K562 (cell line): ENCODE data around the gene SLC29A4. TPM values are rescaled to one million over a fixed set of nuclear protein-coding genes. Genes with fewer than 3 reads are reported as not detected.

Experiments used
- ATAC-seq: fragments of 200-7000 bp; cut with Tn5 transposase; 3 replicates; pipeline ENCODE4 v1.9.1; 2020; ENCODE audit warnings: moderate library complexity
- BruUV-seq: library from RNA; stranded (reverse); fragments of 400-500 nt; replicated peaks from 2 replicates; lab custom pipeline; 2021; lab: Mats Ljungman, UMichigan
- CTCF ChIA-PET: fragments of 300-600 bp; formaldehyde crosslinking; extraction: SDS; loops from one replicate; lab custom pipeline; 2021; ENCODE audit warnings: low intra/inter-chr PET ratio; lab: Yijun Ruan, JAX
- POLR2A ChIA-PET: fragments of 300-600, 350-650 bp; sonication (Branson Sonifier 250); formaldehyde crosslinking; extraction: SDS; loops from one replicate; lab custom pipeline; 2021; ENCODE audit warnings: antibody characterized with exemption, inconsistent platforms; lab: Yijun Ruan, JAX
- DNase-seq, 4 experiments: peaks; one replicate each; pipeline versions ENCODE4 v3.0.0 to v3.0.0-alpha.2; 2011 to 2018; ENCODE audit warnings: low spot score in 3 of 4, mixed read lengths in 3 of 4; ENCODE audit errors: extremely low read depth in 1 of 4
- FAIRE-seq: peaks from 2 replicates; lab custom pipeline; 2011; peaks lifted over from hg19 to GRCh38; lab: Jason Lieb, UNC
- H2AFZ ChIP-seq: 2 replicates; pipeline ENCODE4 v1.6.0; 2011; ENCODE audit warnings: low read depth, low read length, control low read depth, inconsistent platforms
- H3K27ac ChIP-seq: fragments of 200-600 bp; 3 replicates; pipeline ENCODE4 v1.8.0; 2011; ENCODE audit warnings: low read depth, mild to moderate bottlenecking, control low read depth, inconsistent platforms, low read length, moderate library complexity, mixed read lengths; ENCODE audit errors: extremely low read depth
- H3K27me3 ChIP-seq, 2 experiments: fragments of 300-600 bp in 1 of 2; 2 replicates in 1 of 2; 3 replicates in 1 of 2; pipeline versions ENCODE4 v1.6.0 to v1.8.0; 2011; ENCODE audit warnings: inconsistent platforms in 2 of 2, low read length in 2 of 2, mild to moderate bottlenecking in 1 of 2, mixed read lengths in 1 of 2, moderate library complexity in 1 of 2; ENCODE audit not compliant: control insufficient read depth in 2 of 2, insufficient read depth in 2 of 2
- H3K36me3 ChIP-seq: fragments of 300-600 bp; 3 replicates; pipeline ENCODE4 v1.8.0; 2011; ENCODE audit warnings: mild to moderate bottlenecking, low read length, inconsistent platforms; ENCODE audit not compliant: control insufficient read depth, insufficient read depth
- H3K4me1 ChIP-seq, 2 experiments: fragments of 200-600 bp in 1 of 2; replicated peaks in 1 of 2; 2 replicates in 1 of 2; 3 replicates in 1 of 2; pipeline versions ENCODE4 v1.5.1 to v1.8.0; 2011; ENCODE audit warnings: inconsistent platforms in 2 of 2, low read length in 2 of 2, mild to moderate bottlenecking in 1 of 2, mixed read lengths in 1 of 2, moderate library complexity in 1 of 2; ENCODE audit not compliant: control insufficient read depth in 2 of 2, insufficient read depth in 2 of 2
- H3K4me2 ChIP-seq: 2 replicates; pipeline ENCODE4 v1.6.1; 2011; ENCODE audit warnings: low read length, control low read depth, inconsistent platforms, mixed read lengths; ENCODE audit not compliant: insufficient read depth
- H3K4me3 ChIP-seq: fragments of 200-600 bp; sonication (generic), shearing (Covaris generic); 2 replicates; pipeline ENCODE4 v1.5.1; 2016; ENCODE audit warnings: control low read depth, inconsistent platforms
- H3K79me2 ChIP-seq: fragments of 200-600 bp; 3 replicates; pipeline ENCODE4 v1.8.0; 2011; ENCODE audit warnings: low read length, inconsistent platforms; ENCODE audit not compliant: control insufficient read depth, insufficient read depth
- H3K9ac ChIP-seq, 2 experiments: 2 replicates each; pipeline versions ENCODE4 v1.6.0 to v1.6.1; 2011; ENCODE audit warnings: low read depth in 2 of 2, low read length in 2 of 2, control low read depth in 1 of 2, inconsistent platforms in 1 of 2, mild to moderate bottlenecking in 1 of 2, mixed read lengths in 1 of 2; ENCODE audit not compliant: insufficient read depth in 1 of 2
- H3K9me1 ChIP-seq: one replicate; pipeline ENCODE4 v1.6.0; 2011; ENCODE audit warnings: inconsistent platforms, mild to moderate bottlenecking, low read length, moderate library complexity; ENCODE audit not compliant: control insufficient read depth, insufficient read depth
- H3K9me3 ChIP-seq: replicated peaks from 2 replicates; pipeline ENCODE4 v1.5.1; 2011; ENCODE audit warnings: low read depth, low read length, inconsistent platforms; ENCODE audit not compliant: control insufficient read depth, insufficient read depth
- H4K20me1 ChIP-seq: replicated peaks from 2 replicates; pipeline ENCODE4 v1.6.1; 2011; ENCODE audit warnings: low read length, inconsistent platforms, mixed read lengths; ENCODE audit not compliant: control insufficient read depth, insufficient read depth
- PHB ChIP-seq: fragments of 250-450 bp; sonication (Bioruptor Pico); IDR thresholded peaks from 2 replicates; pipeline ENCODE4 v1.5.0; 2021
- ZNF12 ChIP-seq: sonication (generic); formaldehyde crosslinking; IDR thresholded peaks from 2 replicates; pipeline ENCODE4 v1.4.0; 2020; ENCODE audit warnings: mild to moderate bottlenecking, missing genetic modification reagents
- WGBS: fragments of 100-300 bp; shearing (Covaris generic); methylation state at CpG from one replicate; pipeline ENCODE4 v1.1.6; 2016; ENCODE audit warnings: low coverage, mixed read lengths; ENCODE audit not compliant: insufficient coverage; ENCODE audit errors: missing lambda C conversion rate; 5-methylcytosine and 5-hydroxymethylcytosine counted together
- in situ Hi-C: fragments of 300-500 bp; cut with MboI; formaldehyde crosslinking; loops from 4 replicates; pipeline ENCODE4 v1.15.0; 2018; ENCODE audit warnings: inconsistent platforms, mixed read lengths
- intact Hi-C: fragments of 100-400 bp; cut with micrococcal nuclease; formaldehyde crosslinking; loops from 2 replicates; pipeline ENCODE4 v1.14.2; 2022
- polyA plus RNA-seq, 8 experiments: library from polyadenylated mRNA; depleted of rRNA in 4 of 8; stranded (reverse) in 5 of 8; unstranded in 3 of 8; fragments of >200 nt; fragmentation: Nextera tagmentation in 2 of 8; fragmentation: Illumina TruSeq in 1 of 8; extraction: Ambion mirVana in 2 of 8; extraction: Trizol in 1 of 8; gene quantifications; 2 replicates each; pipeline versions ENCODE4 v1.2.1 to v1.2.3, GENCODE V29; 2011 to 2014; ENCODE audit warnings: inconsistent platforms in 1 of 8, missing spikeins in 1 of 8
- total RNA-seq, 7 experiments: library from RNA; depleted of rRNA in 6 of 7; stranded (reverse); fragments of >200 nt in 6 of 7; fragmentation: Illumina TruSeq in 2 of 7; extraction: Trizol in 2 of 7; gene quantifications; 2 replicates each; pipeline versions ENCODE4 v1.2.1 to v1.2.3, GENCODE V29; 2011 to 2021; ENCODE audit warnings: low replicate concordance in 1 of 7

The SLC29A4 gene
- total and polyA plus RNA-seq, 9 of the 15 experiments (the other 6 are each of a cell fraction or from before 2014, with no cell fraction given) = 0.01 to 1.2 (median 0.37) TPM

DNA sequence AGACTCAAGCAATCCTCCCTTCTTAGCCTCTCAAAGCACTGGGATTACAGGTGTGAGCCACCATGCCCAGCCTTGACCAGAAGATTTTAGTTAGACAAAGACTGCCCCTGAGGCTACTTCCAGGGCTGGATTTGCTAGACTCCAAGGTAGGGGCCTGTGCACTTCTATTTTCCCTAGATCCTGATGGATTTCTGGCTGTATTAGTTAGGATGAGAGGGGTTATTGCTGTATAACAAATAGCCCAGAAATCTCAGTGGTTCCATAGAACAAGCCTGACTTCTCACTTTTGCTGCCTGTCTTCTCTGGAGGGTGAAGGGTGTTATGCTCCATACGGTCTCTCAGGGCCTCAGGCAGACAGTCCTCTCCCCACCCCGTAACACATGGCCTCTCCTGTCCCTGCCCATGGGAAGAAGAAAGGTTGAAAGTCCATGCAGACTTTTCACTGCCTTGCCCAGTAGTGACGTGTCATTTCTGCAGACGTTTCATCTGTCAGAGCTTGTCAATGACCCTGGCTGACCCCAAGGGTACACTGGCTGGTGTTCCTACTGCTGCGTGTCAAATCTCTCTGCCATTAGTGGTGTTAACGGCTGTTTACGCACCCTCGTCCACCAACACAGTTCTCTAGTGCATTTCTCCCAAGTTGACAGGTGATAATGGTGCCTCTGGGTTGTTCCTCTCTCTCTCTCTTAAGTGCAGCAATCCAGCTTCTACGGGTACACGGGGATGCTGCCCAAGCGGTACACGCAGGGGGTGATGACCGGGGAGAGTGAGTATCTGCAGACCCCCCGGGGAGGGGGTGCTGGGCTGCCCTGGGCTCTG is 11.6 kb downstream of the SLC29A4 start:
- H3K4me3 ChIP-seq = no peak overlapping the region
- H3K27me3 ChIP-seq = peaks cover 0 to 15% of the 10 kb centered on the region in 2 experiments; a peak in 2 of 5 replicates
- ATAC-seq = no peak
- no peak for FAIRE-seq
- no peak overlapping the region for H2AFZ ChIP-seq
- H3K79me2 ChIP-seq = no peaks in the 10 kb centered on the region
- no peaks in the 10 kb centered on the region for H3K36me3 ChIP-seq
- ChIA-PET POLR2A (interaction anchor here (0.5 kb wide), 1 partner anchor 40 kb away, joined by 3 read pairs; no protein-coding TSS in a partner anchor), CTCF (no interaction called here)
- TF ChIP-seq PHB (CRISPR knock-in tag) (no peak), ZNF12 (peak; percentile 91)
- peaks cover 4 to 47% of the 10 kb centered on the region in 2 experiments; a peak in 3 of 5 replicates for H3K4me1 ChIP-seq
- no peak for DNase-seq
- intact Hi-C loops = no loop called here
- H3K9ac ChIP-seq = no peak overlapping the region
- in situ Hi-C loops = no loop called here
- no peaks in the 10 kb centered on the region for H4K20me1 ChIP-seq
- H3K27ac ChIP-seq = no peak overlapping the region
- H3K9me3 ChIP-seq = no peaks in the 10 kb centered on the region
- no peaks in the 10 kb centered on the region for H3K9me1 ChIP-seq
- 43% methylated on average over 12 of the region's 14 CpGs for WGBS
- no TSS peak for BruUV-seq
- H3K4me2 ChIP-seq = no peak overlapping the region
